Measurements from ENCODE around the gene UHRF1.
"Not testable (repeated sequence)": the region's sequence is repeated elsewhere in the genome, so short reads cannot be mapped to it uniquely, and the experiment has no call there.

Gene UHRF1

DNA sequence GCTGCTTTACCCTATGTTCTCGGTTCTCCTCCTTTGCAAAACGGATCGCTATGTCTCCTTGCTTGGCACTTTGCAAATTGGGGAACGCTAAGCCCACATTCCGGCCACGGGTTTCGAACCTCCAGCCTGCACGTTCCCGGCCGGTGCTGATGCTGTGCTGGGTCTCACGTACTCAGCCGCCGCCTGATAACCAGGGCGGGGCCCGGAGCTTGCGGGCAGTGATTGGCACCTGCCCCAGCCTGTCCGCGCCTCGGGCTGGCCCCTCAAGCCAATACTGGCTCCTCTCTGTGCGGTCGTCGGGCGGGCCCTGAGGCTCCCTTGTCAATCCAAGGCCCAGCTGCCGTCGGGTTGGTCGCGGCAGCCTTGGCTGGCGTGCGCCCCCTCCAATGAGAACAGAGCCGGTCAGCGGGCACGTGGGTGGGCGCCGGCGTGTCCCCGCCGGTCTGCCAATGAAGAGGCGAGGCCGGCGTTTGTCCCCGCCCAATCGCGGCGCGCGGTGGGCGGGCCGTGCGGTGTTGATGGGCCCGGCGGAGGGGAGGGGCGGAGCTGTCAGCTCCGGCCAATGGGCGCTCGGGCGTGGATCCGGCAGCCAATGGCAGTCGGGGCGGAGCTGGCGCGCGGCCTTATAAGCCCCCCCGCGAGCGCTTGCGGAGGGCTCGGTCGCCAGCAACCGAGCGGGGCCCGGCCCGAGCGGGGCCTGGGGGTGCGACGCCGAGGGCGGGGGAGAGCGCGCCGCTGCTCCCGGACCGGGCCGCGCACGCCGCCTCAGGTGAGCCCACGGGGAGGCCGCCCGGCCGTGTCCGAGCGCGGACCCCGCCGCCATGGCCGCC, 59.4 kb downstream of the UHRF1 start, which contains the start of gene KDM4B:
TSS of gene KDM4B (plus strand) at position 652 of the 830 bp plus-strand sequence. CDS start 63,778 bp downstream, outside the sequence.
- peak within 1 kb of the TSS; percentile 75 for H3K4me3 ChIP-seq (ENCODE audit: low read depth, low read length)
- peaks cover 2% of the 10 kb centered on the region for H3K27me3 ChIP-seq (ENCODE audit: control insufficient read depth, insufficient read depth, low read length)
- no peaks in the 10 kb centered on the region for H3K36me3 ChIP-seq (ENCODE audit: control insufficient read depth, insufficient read depth, low read length)
- H3K4me1 ChIP-seq (ENCODE audit: control insufficient read depth, insufficient read depth, low read length): peaks cover 14% of the 10 kb centered on the region
- H3K9ac ChIP-seq (ENCODE audit: low read depth, low read length): peak within 1 kb of the TSS; percentile 47
- no peaks in the 10 kb centered on the region for H3K9me3 ChIP-seq (ENCODE audit: control insufficient read depth, insufficient read depth, low read length)

GRCh38 chr19:4969292-4969771, 60.0 kb downstream of the UHRF1 start:
- Histone ChIP-seq H3K4me1 (ENCODE audit: control insufficient read depth, insufficient read depth, low read length) (peaks cover 14% of the 10 kb centered on the region), H3K9me3 (ENCODE audit: control insufficient read depth, insufficient read depth, low read length) (no peaks in the 10 kb centered on the region), H3K27me3 (ENCODE audit: control insufficient read depth, insufficient read depth, low read length) (peaks cover 2% of the 10 kb centered on the region), H3K4me3 (ENCODE audit: low read depth, low read length) (peak overlapping the region; percentile 64), H3K9ac (ENCODE audit: low read depth, low read length) (no peak overlapping the region), H3K36me3 (ENCODE audit: control insufficient read depth, insufficient read depth, low read length) (no peaks in the 10 kb centered on the region)

DNA sequence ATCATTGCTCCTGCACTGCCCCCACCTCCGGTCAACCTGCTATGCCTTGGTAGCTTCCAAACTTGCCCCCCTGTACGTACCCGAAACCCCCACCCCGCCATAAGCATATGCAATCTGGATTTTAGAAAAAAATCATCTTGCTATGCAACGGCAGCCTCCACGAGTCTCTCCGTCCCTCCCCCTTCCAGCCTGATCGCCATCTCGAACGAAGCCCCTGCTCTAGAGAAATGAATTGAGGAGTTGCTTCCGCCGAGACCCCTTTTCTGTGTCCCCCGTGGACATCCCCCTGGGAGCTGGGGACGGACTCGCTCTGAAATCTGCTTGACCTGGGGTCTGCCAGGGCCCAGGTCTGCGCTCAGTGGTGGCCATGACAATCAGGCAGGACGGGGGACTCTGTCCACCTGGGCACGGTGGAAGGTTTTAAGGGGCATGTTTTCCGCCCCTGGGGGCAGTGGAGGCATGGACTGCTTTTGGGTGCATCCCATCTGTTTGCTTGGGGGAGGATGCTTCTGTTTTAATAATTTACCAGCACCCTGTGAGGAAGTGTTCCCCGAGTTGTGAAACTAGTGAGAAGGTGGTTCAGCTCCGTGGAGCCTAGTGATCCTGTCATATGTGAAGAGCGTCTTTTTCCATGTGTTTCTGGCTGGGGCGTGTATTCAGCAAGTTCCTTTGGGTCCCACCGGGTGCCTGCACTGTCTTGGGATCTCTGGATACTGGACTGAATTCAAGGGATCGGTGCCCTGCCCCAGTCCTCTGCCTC, 60.7 kb downstream of the UHRF1 start:
- H3K4me1 ChIP-seq (ENCODE audit: control insufficient read depth, insufficient read depth, low read length): peaks cover 14% of the 10 kb centered on the region
- H3K27me3 ChIP-seq (ENCODE audit: control insufficient read depth, insufficient read depth, low read length): peaks cover 2% of the 10 kb centered on the region
- peak overlapping the region; percentile 64 for H3K4me3 ChIP-seq (ENCODE audit: low read depth, low read length)
- no peaks in the 10 kb centered on the region for H3K36me3 ChIP-seq (ENCODE audit: control insufficient read depth, insufficient read depth, low read length)
- H3K9ac ChIP-seq (ENCODE audit: low read depth, low read length): peak overlapping the region; percentile 12
- no peaks in the 10 kb centered on the region for H3K9me3 ChIP-seq (ENCODE audit: control insufficient read depth, insufficient read depth, low read length)

GRCh38 chr19:4970558-4971423, 61.5 kb downstream of the UHRF1 start:
- Histone ChIP-seq H3K36me3 (ENCODE audit: control insufficient read depth, insufficient read depth, low read length) (no peaks in the 10 kb centered on the region), H3K4me3 (ENCODE audit: low read depth, low read length) (peak overlapping the region; percentile 64), H3K9ac (ENCODE audit: low read depth, low read length) (peak overlapping the region; percentile 37), H3K4me1 (ENCODE audit: control insufficient read depth, insufficient read depth, low read length) (peaks cover 14% of the 10 kb centered on the region), H3K9me3 (ENCODE audit: control insufficient read depth, insufficient read depth, low read length) (no peaks in the 10 kb centered on the region), H3K27me3 (ENCODE audit: control insufficient read depth, insufficient read depth, low read length) (peaks cover 2% of the 10 kb centered on the region)

DNA sequence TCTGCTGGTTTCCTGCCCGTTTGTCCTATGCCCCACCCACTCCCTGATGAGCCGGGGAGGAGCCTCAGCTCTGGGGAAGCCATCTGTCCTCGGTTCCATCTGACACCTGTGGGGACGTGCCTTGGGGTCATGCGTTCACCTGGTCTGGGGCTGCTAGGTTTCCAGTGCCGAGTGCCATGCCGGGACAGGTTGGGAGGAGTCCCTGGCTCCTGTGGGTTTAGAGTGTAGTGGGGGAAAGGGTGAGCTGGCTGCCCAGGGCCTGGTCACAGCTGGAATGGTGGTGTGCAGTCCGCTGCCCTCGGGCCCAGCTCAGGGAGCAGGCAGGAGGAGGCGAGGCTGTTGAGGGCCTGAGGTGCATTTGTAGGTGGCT, 62.1 kb downstream of the UHRF1 start:
- Histone ChIP-seq H3K4me3 (ENCODE audit: low read depth, low read length) (peak overlapping the region; percentile 64), H3K27me3 (ENCODE audit: control insufficient read depth, insufficient read depth, low read length) (peaks cover 2% of the 10 kb centered on the region), H3K9ac (ENCODE audit: low read depth, low read length) (no peak overlapping the region), H3K9me3 (ENCODE audit: control insufficient read depth, insufficient read depth, low read length) (no peaks in the 10 kb centered on the region), H3K4me1 (ENCODE audit: control insufficient read depth, insufficient read depth, low read length) (peaks cover 14% of the 10 kb centered on the region), H3K36me3 (ENCODE audit: control insufficient read depth, insufficient read depth, low read length) (no peaks in the 10 kb centered on the region)

GRCh38 chr19:4971816-4972495, 62.7 kb downstream of the UHRF1 start:
- H3K9me3 ChIP-seq (ENCODE audit: control insufficient read depth, insufficient read depth, low read length): no peaks in the 10 kb centered on the region

GRCh38 chr19:4972509-4973230, 63.4 kb downstream of the UHRF1 start:
- H3K36me3 ChIP-seq (ENCODE audit: control insufficient read depth, insufficient read depth, low read length): no peaks in the 10 kb centered on the region
- H3K4me1 ChIP-seq (ENCODE audit: control insufficient read depth, insufficient read depth, low read length): peaks cover 14% of the 10 kb centered on the region
- no peak overlapping the region for H3K4me3 ChIP-seq (ENCODE audit: low read depth, low read length)
- no peak overlapping the region for H3K9ac ChIP-seq (ENCODE audit: low read depth, low read length)
- H3K9me3 ChIP-seq (ENCODE audit: control insufficient read depth, insufficient read depth, low read length): no peaks in the 10 kb centered on the region
- peaks cover 2% of the 10 kb centered on the region for H3K27me3 ChIP-seq (ENCODE audit: control insufficient read depth, insufficient read depth, low read length)

More at GRCh38 chr19:4971816-4972495, 62.7 kb downstream of the UHRF1 start:
- Histone ChIP-seq H3K4me1 (ENCODE audit: control insufficient read depth, insufficient read depth, low read length) (peaks cover 14% of the 10 kb centered on the region), H3K4me3 (ENCODE audit: low read depth, low read length) (peak overlapping the region; percentile 64), H3K27me3 (ENCODE audit: control insufficient read depth, insufficient read depth, low read length) (peaks cover 2% of the 10 kb centered on the region), H3K36me3 (ENCODE audit: control insufficient read depth, insufficient read depth, low read length) (no peaks in the 10 kb centered on the region), H3K9ac (ENCODE audit: low read depth, low read length) (no peak overlapping the region)

- peaks cover 9% of the 10 kb centered on the region for H3K4me1 ChIP-seq (ENCODE audit: control insufficient read depth, insufficient read depth, low read length)
These were observed 65.7 kb downstream of the UHRF1 start for GRCh38 chr19:4974880-4975469.

GRCh38 chr19:4975601-4976000, 66.3 kb downstream of the UHRF1 start:
- H3K4me1 ChIP-seq (ENCODE audit: control insufficient read depth, insufficient read depth, low read length); H3K27me3 ChIP-seq (ENCODE audit: control insufficient read depth, insufficient read depth, low read length); H3K9ac ChIP-seq (ENCODE audit: low read depth, low read length); H3K9me3 ChIP-seq (ENCODE audit: control insufficient read depth, insufficient read depth, low read length); H3K36me3 ChIP-seq (ENCODE audit: control insufficient read depth, insufficient read depth, low read length); H3K4me3 ChIP-seq (ENCODE audit: low read depth, low read length): not testable (repeated sequence)

More at GRCh38 chr19:4974880-4975469, 65.7 kb downstream of the UHRF1 start:
- H3K27me3 ChIP-seq (ENCODE audit: control insufficient read depth, insufficient read depth, low read length): peaks cover 2% of the 10 kb centered on the region
- H3K9me3 ChIP-seq (ENCODE audit: control insufficient read depth, insufficient read depth, low read length): no peaks in the 10 kb centered on the region
- H3K36me3 ChIP-seq (ENCODE audit: control insufficient read depth, insufficient read depth, low read length): no peaks in the 10 kb centered on the region
- no peak overlapping the region for H3K4me3 ChIP-seq (ENCODE audit: low read depth, low read length)
- no peak overlapping the region for H3K9ac ChIP-seq (ENCODE audit: low read depth, low read length)

All from iPS-15b (cell line).